Midbrain (tissue), 1 donor: ENCODE measurements around the gene MDK.

Source experiments
- DNase-seq: peaks from one replicate; lab custom pipeline; 2025; lab: John Stamatoyannopoulos, UW

Gene MDK

DNA sequence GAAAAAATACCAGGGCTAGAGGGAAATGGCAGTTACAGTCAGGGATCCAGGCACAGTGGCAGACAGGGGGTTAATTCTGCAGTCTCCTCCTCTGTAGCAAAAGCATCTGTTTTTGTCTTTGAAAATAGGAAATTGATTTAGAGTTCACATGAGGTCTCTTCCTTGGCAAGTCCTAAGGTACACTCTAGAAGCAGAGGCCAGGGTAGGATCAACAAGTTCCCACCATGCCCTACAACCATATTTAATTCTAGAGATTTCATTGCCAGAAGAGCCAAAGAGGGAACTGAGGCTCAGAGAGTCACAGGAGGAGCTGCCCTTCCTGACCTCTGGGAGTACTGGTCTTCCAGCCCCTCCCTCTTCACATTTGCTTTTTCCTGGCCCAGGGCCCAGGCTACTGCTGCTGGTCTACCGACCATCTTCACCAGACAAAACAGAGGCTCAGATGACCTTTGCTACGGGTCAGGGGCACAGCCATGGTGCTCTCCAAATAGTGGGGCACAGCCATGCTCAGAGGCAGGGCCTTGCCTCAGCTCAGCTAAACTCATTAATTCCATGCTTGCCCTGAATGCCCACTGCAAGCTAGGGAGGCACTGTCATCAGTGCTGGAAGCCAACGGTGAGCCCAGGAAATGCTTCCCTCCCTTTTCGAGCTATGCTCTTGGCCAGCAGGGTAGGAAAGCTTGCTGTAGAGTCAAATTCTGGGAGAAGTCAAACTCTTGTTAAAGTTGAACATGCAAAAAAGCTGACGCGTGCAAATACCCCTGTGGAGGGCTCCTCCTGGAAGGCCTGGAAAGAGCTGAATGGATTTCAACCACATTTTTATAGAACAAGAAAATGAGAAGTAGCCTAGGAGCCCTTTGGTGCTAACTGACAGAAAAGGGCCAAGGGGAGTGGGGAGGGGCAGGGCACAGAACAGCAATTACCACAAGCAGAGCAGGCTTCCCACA is 21.8 kb downstream of the MDK start:
- no peak for DNase-seq

DNA sequence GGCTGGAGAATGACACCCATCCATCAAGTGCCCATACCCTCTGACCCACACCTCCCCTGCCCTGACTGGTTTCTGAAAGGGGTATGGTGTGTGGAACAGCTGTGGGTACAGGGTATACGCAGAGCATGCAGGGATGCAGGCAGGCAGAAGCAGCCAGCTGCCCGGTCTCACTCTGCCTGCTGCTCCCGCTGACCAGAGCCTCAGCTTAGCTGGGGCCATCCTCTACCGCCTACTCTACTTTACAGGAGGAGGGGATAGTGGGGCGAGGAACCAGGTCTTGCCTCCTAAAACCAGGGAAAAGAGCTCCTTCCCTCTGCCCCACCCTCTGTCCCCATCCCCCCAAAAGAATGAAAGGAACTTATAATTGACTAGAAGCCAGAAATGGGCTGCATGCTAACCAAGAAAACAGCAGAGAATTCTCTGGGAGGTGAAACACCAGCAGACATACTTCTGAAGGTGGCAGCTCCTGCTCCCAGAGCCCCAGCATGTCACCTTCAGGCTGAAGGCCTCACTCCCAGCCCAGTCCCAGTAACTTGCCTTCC is 23.1 kb downstream of the MDK start:
- no peak for DNase-seq

DNA sequence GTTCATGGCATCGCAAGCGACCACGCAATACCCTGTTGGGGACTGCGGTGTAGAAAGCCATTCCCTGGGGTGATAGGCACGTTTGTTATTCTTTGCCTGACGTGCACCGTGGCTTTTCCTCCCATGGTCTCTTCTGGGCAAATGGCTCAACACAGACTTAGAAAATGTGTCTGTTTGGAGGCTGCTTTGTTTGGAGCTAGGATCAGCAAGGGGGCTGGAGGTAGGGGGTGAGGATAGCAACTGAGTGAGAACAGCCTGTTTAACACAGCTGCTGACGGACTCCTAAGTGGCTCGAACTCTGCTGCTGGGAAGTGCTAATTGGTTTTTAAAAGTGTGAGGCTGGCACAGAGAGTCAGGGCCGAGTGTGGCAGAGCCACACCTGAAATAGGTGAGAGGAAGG is 26.2 kb downstream of the MDK start:
- no peak for DNase-seq

DNA sequence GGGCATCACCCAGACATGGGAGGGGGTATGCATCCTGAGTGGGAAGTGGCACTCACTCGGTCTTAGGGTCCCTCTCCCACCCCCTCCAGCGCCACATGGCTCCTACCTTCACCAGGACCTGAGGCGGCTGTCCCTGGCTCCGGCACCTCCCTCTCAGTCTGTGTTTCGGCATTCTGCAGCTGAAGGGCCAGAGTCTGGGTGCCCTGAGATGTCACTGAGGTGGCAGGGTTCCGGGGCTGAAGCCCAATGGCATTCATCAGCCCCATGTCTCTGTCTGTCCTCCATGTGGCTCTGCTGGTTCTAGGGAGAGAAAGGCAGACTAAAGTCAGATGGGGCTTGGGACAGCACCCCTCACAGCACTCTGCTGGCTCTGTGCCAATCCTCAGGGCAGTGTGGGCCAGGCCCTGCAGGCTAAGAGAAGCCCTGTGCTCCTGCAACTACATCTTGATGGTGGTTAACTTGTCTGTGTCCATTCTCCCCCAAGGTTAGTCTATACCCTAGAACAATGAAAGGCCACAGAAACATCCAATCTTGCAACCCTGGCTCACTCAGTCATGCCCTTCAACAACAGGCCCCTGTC is 27.0 kb downstream of the MDK start:
- no peak for DNase-seq

DNA sequence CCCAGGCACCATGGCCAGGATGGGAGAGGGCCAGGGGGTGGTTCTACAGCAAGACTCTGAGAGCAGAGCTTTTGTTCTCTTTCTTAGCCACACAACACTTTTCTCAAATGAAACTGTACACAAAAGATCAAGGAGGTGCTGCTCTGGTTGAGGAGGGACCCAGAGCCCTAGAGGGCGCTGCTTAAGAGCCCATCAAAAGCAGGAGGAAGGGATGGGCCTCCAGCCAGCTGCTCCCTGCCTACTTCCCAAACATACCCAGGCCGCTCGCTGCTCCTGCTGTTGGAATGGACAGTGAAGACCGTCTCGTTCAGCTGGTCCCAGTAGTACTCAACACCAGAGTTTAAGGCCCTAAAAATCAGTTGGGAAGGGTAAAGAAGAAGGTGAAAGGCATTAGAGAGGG is 28.6 kb downstream of the MDK start:
- DNase-seq, result no peak

DNA sequence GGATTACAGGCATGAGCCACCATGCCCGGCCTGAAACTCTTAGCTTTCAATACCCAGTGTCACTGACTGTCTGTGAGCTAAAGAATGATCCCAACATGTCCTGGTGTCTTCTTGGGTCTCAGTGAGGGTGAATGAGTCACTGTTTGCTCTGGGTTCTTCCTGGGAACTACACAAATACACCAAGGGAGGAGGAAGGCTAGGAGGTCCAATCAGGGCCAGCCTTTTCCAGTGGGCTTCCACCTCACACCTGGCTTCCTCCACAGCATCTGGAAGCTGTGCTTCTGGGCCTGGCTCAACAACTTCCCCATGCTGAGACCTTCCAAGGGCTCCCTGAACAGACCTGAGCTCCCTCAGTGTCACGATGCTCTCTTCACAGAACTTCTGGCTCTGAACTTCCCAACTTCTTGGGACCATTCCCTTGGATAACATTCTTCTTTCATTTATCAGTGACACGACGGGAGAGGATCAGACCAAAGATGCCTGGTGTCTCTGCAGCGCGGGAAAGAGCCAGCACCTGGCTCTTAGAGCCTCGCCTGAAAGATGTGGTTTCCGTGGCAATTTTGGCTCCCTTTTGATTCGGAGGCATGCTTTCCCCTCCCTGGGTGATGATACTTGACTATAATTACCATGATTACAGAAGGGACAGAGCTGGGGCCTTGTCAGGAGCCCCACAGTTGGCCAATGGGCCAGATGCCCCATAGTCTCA is 32.4 kb downstream of the MDK start:
- DNase-seq, result no peak

DNA sequence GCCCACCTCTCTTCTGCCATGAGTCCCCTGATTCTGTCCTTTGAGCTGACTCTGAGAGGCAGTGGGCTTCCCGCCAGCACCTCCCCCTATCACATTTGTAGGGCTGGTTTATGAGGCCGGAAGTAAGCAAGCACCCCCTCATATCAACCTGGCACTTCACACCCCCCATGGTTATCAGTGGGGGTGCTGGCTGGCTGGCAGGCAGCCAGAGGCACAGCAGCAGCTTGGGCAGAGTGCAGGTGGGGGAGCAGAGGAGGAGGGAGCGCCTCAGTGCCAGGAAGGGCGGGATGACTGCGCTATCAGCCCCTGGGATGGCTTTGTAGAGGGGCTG is 33.0 kb downstream of the MDK start:
- no peak for DNase-seq

DNA sequence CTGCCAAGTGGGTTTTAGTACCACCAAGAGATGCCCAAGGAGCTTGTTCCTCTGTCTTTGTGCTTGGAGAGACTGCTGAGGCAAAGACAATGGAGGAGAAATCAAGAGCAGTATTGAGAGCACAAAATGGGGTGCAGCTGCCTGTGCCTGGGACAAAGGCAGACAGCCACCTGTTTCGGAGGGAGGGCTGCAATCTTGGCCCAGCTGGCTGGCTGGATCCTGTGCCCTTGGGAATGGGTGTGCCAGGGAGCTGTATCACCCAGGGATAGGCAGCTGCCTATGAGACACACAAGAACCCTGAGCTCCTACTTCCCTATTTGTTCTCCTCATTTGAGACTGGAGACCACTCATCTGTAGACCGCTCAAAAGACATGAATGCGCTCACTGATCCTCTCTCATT is 33.4 kb downstream of the MDK start:
- DNase-seq, result no peak

DNA sequence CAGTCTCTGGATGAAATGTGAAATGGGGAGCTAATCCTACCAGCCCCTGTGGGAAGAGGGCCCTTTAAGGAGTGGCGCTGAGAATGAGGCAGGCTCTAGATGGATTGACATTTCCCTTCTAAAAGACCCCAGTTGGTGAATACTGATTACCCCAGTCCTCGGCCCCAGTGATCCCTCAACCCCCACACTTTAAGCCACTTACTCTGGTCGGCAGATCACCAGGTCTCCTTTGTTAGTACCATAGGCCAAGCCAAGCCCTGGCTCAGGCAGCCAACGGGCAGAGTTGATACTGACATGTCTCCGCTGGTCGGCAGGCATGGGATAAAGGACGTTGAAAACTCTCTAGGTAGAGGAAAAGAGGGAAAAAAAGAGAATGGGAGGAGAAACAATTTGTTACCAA is 36.2 kb downstream of the MDK start:
- DNase-seq, result no peak

DNA sequence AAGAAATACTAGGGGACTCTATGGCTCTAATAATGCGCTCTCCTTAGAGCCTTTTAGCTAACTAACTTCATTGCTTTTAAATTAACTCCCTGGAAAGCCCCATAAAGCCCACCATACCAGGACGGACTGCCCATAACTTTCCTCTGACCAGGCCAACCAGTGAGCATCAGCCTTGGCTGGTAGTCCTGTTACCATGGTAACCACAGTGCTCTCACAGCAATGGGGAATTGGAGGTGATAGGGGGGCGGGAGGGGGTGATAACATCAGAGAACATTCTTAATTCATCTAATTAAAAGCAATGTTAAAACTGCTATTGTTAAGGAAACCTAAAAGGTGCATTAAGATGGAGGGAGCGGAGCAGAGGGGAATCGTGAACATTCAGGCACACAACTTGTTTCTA is 37.3 kb downstream of the MDK start:
- no peak for DNase-seq

DNA sequence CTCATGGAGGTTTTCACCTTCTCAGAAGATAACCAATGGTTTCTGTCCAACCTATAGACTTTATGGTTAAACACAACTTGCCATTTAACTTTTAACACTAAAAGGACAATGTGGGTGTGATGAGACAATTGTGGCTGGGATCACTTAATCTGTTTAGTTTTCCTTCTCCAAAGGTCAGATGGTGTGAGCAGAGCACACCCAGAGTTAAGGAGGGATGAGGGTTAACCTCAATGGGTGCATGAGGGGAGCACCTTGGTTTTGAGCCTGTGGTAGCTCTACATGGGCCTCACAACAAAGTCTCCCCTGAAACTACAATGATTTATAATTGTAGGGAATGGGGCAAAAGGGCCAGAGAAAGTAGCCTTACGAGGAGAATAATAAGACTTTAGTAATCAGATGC is 39.0 kb downstream of the MDK start:
- DNase-seq, result no peak

DNA sequence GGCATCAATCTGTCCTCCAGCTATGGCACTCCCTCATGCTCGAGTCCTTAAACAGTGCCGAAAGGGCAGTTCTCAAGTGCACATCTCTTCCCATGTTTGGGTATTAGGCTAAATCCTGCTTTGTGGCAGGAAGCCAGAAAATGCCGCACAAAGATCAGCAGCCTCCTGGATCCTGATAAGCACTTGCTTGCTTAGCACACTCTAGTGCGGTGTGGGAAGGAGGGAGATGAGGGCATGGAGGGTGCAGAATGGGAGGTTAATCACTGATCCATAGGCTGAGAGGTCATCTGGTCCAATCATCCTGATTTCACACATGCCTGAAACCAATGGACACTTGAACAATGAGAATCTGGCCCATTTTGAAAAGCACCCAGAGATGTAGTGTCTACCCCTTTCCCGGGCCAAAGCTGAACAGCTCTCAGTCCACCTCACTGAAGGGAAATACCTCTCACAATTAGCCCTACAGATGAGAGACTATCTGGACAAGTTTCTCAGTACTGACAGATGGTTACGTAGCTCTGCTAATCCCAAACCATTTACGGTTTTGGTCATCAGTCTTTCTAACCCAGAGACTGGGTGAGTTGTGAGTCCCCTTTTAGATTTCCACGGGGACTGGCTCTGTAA is 39.9 kb downstream of the MDK start:
- no peak for DNase-seq

DNA sequence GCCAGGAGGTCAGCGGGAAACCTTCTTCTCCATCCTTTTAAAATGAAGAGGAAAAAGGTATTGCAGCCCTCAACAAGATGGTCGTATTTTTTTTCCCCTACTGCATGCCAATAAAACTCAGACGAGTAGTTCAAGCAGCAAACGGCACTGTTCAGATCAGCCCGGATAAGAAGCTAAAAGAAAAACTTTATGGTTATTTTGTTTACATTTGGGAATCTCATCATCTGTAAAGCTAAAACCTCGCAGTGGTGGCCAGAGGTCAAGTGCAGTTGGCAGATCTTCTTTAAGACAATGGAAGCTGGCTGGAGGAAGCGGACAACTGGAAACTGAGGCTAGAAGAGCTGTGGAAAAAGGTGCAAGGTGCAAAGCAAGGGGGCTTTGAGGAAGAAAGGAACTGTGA is 41.1 kb downstream of the MDK start:
- no peak for DNase-seq

DNA sequence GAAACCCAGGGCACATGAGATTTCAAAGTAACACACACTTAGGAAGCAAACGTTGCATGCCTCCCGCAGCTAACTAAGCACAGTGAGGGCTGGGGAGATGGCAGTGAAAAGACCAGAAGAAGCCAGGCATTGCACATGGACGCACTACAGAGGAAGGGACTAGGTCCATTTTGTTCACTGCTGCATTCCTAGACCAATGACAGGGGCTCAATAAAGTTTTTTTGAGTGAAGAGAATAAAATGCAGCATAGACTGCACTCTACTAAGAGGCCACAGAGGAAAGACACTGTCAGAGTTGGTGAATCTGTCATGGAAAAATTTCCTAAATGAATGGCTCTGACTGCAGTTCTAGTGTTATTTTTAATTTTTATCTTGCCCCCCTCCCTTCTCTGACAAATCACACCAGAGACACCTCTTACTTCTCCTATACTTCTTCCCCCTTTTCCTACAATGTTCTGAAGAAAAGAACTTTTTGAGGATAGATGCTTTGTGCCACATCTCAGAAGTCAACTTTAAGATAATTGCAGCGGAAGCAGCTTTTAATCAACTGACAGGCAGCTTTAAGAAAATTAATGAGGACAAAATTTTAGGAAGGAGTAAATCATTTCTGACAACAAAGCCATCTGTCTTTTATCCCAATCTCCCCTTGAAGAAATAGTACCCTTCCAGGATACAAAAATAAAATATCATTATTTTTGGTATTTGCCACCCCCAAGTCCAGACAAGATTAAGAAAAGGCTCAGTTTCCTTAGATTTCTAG is 44.9 kb downstream of the MDK start:
- DNase-seq, result no peak

DNA sequence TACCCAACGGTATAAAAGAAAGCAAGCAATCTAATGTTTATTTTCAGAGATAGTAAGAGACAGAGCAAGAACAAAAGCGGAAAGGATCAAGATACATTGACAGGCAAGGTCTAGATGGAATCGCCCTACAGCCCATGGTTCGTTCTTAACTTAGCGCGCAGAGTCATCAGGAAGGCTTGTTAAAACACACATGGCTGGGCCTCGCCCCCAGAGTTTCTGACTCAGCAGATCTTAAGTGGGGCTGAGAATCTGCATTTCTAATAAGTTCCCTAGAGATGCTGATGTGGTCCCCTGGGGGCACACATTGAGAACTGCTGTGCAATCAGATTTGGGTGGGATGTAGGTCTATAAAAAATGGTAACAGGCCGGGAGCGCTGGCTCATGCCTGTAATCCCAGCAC is 45.9 kb downstream of the MDK start:
- DNase-seq, result no peak

DNA sequence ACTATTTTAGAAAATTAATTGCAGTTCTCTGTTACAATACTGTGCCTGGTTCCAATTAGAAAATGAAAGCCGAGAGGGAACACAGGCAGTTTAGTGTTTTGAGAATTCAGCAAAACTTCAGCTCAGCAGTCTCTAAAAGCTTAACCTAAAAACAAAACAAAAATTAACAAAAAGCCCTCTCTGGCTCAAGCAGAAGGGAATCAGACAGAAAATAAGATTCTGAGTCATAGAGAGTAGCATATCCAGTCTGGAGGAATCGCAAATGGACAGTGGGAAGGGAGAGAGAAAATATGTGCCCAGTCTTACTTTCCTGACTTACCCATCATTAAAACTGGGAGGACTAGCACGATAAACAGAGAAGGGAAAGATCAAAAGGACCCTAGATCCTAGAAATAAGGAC is 48.2 kb downstream of the MDK start:
- DNase-seq, result no peak

DNA sequence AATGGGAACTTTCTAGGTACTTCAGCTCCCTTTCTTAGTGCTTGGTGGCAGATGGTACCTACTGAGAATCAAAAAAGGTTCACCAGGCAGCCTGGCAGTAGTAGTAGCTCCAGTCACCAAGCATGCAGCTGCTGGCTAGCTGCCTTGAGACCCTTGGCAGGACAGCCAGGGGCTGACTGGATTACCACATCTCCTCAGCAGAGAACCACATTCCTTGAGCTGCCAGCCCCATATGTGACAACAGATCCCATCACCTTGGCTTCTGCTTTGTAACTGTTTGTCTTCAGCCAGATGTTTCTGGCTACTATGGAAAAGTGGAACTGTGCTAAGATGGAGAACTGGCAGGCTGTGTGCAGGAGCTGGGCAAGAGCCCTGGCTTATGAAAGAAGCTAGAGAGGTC is 49.7 kb downstream of the MDK start:
- DNase-seq, result no peak
